NCI-H2227 treated with DMSO at 0.1 percent for 48 hours (cell line): ENCODE measurements around the gene ADD2.

Experiments
- DNase-seq: peaks from one replicate; lab custom pipeline; 2025; lab: John Stamatoyannopoulos, UW

Gene ADD2

GRCh38 chr2:70697603-70698383, 70.2 kb downstream of the ADD2 start:
- no peak for DNase-seq

GRCh38 chr2:70696142-70696541, 71.9 kb downstream of the ADD2 start:
- DNase-seq = no peak

GRCh38 chr2:70692256-70692655, 75.7 kb downstream of the ADD2 start:
- no peak for DNase-seq

- DNase-seq = no peak
Observed at GRCh38 chr2:70691497-70692140, 76.4 kb downstream of the ADD2 start.

- DNase-seq = no peak
Observed at GRCh38 chr2:70690846-70691245, 77.2 kb downstream of the ADD2 start.

- no peak for DNase-seq
Observed at GRCh38 chr2:70688427-70688826, 79.6 kb downstream of the ADD2 start.

- no peak for DNase-seq
Observed at GRCh38 chr2:70687461-70687795, 80.6 kb downstream of the ADD2 start.

GRCh38 chr2:70686577-70687460, 81.2 kb downstream of the ADD2 start:
- peak; percentile 50 for DNase-seq

GRCh38 chr2:70685771-70686171, 82.2 kb downstream of the ADD2 start:
- DNase-seq = peak; percentile 7

GRCh38 chr2:70684846-70685622, 83.0 kb downstream of the ADD2 start:
- no peak for DNase-seq

- DNase-seq = no peak
Observed at GRCh38 chr2:70683455-70683854, 84.5 kb downstream of the ADD2 start.

GRCh38 chr2:70680735-70681134, 87.3 kb downstream of the ADD2 start:
- DNase-seq = no peak

GRCh38 chr2:70679259-70679658, 88.7 kb downstream of the ADD2 start:
- DNase-seq = no peak

- no peak for DNase-seq
Observed at GRCh38 chr2:70678576-70679143, 89.3 kb downstream of the ADD2 start.

GRCh38 chr2:70676301-70677035, 91.5 kb downstream of the ADD2 start:
- no peak for DNase-seq

- no peak for DNase-seq
Observed at GRCh38 chr2:70675862-70676261, 92.1 kb downstream of the ADD2 start.

- no peak for DNase-seq
Observed at GRCh38 chr2:70674636-70675430, 93.2 kb downstream of the ADD2 start.

GRCh38 chr2:70673041-70673647, 94.9 kb downstream of the ADD2 start:
- DNase-seq = no peak

GRCh38 chr2:70671092-70671675, 96.8 kb downstream of the ADD2 start:
- no peak for DNase-seq
